ENCODE measurements around the gene MRPS15.

The MRPS15 gene

GRCh38 chr1:36414384-36414783 is 49.8 kb downstream of the MRPS15 start:
- POLR2A ChIA-PET, result interaction anchor here (0.6 kb wide), 1 partner anchor 662 kb away, joined by 3 read pairs; no protein-coding TSS in a partner anchor
- CTCF ChIA-PET, result interaction anchor here (0.6 to 0.8 kb wide), 3 partner anchors 46 to 309 kb away, joined by 3 read pairs; no protein-coding TSS in a partner anchor
- TF ChIP-seq ZNF48 (tag by site-specific recombination; IDR thresholded peaks at IDR 0.05) (no peak), AEBP2 (tag by site-specific recombination; IDR thresholded peaks at IDR 0.05; ENCODE audit: borderline replicate concordance) (no peak), PATZ1 (tag by site-specific recombination; IDR thresholded peaks at IDR 0.05) (no peak), ZNF518A (tag by site-specific recombination; conservative IDR thresholded peaks at IDR 0.05; ENCODE audit: low read depth) (no peak), OSR2 (tag by site-specific recombination; IDR thresholded peaks at IDR 0.05) (no peak), KLF8 (tag by site-specific recombination; IDR thresholded peaks at IDR 0.05) (no peak), ZNF626 (tag by site-specific recombination; IDR thresholded peaks at IDR 0.05) (no peak), BCL11A (tag by site-specific recombination; IDR thresholded peaks at IDR 0.05; ENCODE audit: low read depth) (no peak), ZFP69B (tag by site-specific recombination; IDR thresholded peaks at IDR 0.05) (no peak), ZBTB21 (tag by site-specific recombination; IDR thresholded peaks at IDR 0.05) (no peak), ZNF704 (tag by site-specific recombination; IDR thresholded peaks at IDR 0.05) (no peak), GLI2 (tag by site-specific recombination; IDR thresholded peaks at IDR 0.05; ENCODE audit: borderline replicate concordance, low read depth) (no peak), ZNF292 (tag by site-specific recombination; IDR thresholded peaks at IDR 0.05; ENCODE audit: borderline replicate concordance, low read depth) (no peak), ZNF785 (tag by site-specific recombination; IDR thresholded peaks at IDR 0.05) (no peak), ZBTB1 (tag by site-specific recombination; IDR thresholded peaks at IDR 0.05) (no peak), ZNF16 (tag by site-specific recombination; IDR thresholded peaks at IDR 0.05; ENCODE audit: low read depth) (no peak), GLIS1 (tag by site-specific recombination; IDR thresholded peaks at IDR 0.05) (no peak), ZNF707 (tag by site-specific recombination; IDR thresholded peaks at IDR 0.05) (no peak)

More at GRCh38 chr1:36414384-36414783, 49.8 kb downstream of the MRPS15 start:
- H3K4me3 ChIP-seq (ENCODE audit: low read depth, low read length), result no peak overlapping the region
- no peaks in the 10 kb centered on the region for H3K9me3 ChIP-seq (ENCODE audit: control insufficient read depth, insufficient read depth, low read depth, low read length)
- H3K27ac ChIP-seq (ENCODE audit: extremely low read depth, low read depth, low read length), result no peak overlapping the region
- H3K36me3 ChIP-seq (ENCODE audit: control insufficient read depth in 2 of 2, insufficient read depth in 1 of 2, low read length in 2 of 2), result peaks cover 0 to 13% of the 10 kb centered on the region in 2 experiments; a peak in 1 of 3 replicates
- H3K4me1 ChIP-seq (ENCODE audit: control insufficient read depth, insufficient read depth, low read length), result no peaks in the 10 kb centered on the region
